Colonic mucosa (tissue), 4 donors: ENCODE results near the gene ACVR1C. TPM values are rescaled to one million over a fixed set of nuclear protein-coding genes. Genes with fewer than 3 reads are reported as not detected.

Experiments
- DNase-seq: peaks from one replicate; pipeline ENCODE4 v3.0.0-alpha.2; 2020
- H3K27ac ChIP-seq: fragments of 200-600 bp; one replicate; pipeline ENCODE4 v1.8.0; 2021
- H3K27me3 ChIP-seq: fragments of 200-600 bp; one replicate; pipeline ENCODE4 v1.8.0; 2021
- H3K36me3 ChIP-seq: fragments of 200-600 bp; one replicate; pipeline ENCODE4 v1.8.0; 2021
- H3K4me1 ChIP-seq: fragments of 200-600 bp; one replicate; pipeline ENCODE4 v1.8.0; 2021; ENCODE audit warnings: mild to moderate bottlenecking
- H3K4me3 ChIP-seq: fragments of 200-600 bp; one replicate; pipeline ENCODE4 v1.8.0; 2021
- H3K9ac ChIP-seq, 2 donors: one replicate each; pipeline ENCODE4 v1.7.0; 2013; ENCODE audit warnings: control low read depth in 2 of 2, low read depth in 2 of 2, low read length in 2 of 2
- H3K9me3 ChIP-seq: fragments of 200-600 bp; one replicate; pipeline ENCODE4 v1.8.0; 2021
- intact Hi-C: fragments of 100-400 bp; cut with DNase I; formaldehyde crosslinking; loops from one replicate; pipeline ENCODE4 v1.14.1; 2022
- total RNA-seq, 2 donors: library from RNA; stranded (reverse); fragmentation: NEBNext Ultra II Directional in 1 of 2; extraction: Animal tissue kit (Norgen Biotek cat#: 25700) in 1 of 2; gene quantifications; one replicate each; pipeline ENCODE4 v1.2.1, GENCODE V29; 2021
- TF ChIP-seq, protein P1 (sequence below): fragments of 200-600 bp; IDR thresholded peaks from one replicate; pipeline ENCODE4 v1.8.0; 2022; ENCODE audit warnings: antibody characterized with exemption, mild to moderate bottlenecking
- donor health status: healthy.
- donor health status: DM: no; HTN: no; CAD: no.
- donor health status: DM: no; HTN: no; CAD: no.

ACVR1C gene
- total RNA-seq, 2 donors from 2014 or later: 5.7 to 18.2 TPM

- H3K27ac ChIP-seq: peak overlapping the region; percentile 31
- peaks cover 4% of the 10 kb centered on the region for H3K4me1 ChIP-seq
- H3K9me3 ChIP-seq: no peaks in the 10 kb centered on the region
- H3K4me3 ChIP-seq: no peak overlapping the region
- DNase-seq: no peak
- TF ChIP-seq, protein P1, sequence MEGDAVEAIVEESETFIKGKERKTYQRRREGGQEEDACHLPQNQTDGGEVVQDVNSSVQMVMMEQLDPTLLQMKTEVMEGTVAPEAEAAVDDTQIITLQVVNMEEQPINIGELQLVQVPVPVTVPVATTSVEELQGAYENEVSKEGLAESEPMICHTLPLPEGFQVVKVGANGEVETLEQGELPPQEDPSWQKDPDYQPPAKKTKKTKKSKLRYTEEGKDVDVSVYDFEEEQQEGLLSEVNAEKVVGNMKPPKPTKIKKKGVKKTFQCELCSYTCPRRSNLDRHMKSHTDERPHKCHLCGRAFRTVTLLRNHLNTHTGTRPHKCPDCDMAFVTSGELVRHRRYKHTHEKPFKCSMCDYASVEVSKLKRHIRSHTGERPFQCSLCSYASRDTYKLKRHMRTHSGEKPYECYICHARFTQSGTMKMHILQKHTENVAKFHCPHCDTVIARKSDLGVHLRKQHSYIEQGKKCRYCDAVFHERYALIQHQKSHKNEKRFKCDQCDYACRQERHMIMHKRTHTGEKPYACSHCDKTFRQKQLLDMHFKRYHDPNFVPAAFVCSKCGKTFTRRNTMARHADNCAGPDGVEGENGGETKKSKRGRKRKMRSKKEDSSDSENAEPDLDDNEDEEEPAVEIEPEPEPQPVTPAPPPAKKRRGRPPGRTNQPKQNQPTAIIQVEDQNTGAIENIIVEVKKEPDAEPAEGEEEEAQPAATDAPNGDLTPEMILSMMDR: no peak
- H3K27me3 ChIP-seq: no peaks in the 10 kb centered on the region
- H3K36me3 ChIP-seq: no peaks in the 10 kb centered on the region
- H3K9ac ChIP-seq: no peak overlapping the region
- intact Hi-C loops: no loop called here
Measured at GRCh38 chr2:157508676-157509075, 120.0 kb downstream of the ACVR1C start.

DNA sequence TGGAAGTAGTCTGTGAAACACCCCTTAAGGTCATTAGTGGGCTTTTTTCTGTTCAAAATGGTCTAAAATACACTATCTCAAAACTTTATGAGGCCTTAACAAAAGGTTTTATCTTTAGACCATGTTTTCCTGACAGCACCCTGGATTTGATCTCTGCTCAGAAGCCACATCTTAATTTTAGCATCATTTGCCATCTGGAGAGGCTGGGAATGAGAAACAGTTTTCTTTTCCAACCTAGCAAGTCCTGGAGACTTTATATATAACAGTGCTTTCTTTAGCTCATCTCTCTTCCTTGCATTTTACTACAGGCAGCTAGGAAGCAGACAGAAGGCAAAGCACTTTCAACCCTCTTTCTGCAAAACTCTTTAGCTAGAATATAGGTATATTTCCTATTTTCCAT lies 122.1 kb downstream of the ACVR1C start:
- no peaks in the 10 kb centered on the region for H3K9me3 ChIP-seq
- no peaks in the 10 kb centered on the region for H3K36me3 ChIP-seq
- H3K9ac ChIP-seq: no peak overlapping the region
- peaks cover 4% of the 10 kb centered on the region for H3K4me1 ChIP-seq
- TF ChIP-seq, protein P1: no peak
- H3K27me3 ChIP-seq: no peaks in the 10 kb centered on the region
- no peak overlapping the region for H3K27ac ChIP-seq
- no peak for DNase-seq
- no peak overlapping the region for H3K4me3 ChIP-seq
- intact Hi-C loops: no loop called here

DNA sequence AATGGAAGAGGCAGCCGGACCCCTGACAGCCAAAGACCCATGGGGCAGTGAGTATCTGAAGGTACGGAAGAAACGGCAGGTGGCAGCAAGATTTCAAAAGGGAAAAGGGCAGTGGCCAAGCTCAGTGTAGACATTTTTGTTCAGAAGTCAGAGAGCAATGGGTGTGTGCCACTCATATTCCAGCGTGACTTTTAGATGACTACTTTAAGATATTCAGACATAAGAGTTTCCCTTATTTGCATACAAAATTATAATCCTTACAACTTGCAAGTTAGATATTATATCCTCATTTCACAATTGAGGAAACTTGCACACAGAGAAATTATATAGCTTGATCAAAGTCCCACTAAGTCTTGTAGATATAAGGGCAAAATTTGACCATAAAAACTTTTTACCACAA lies 124.0 kb downstream of the ACVR1C start:
- peak; percentile 41 for DNase-seq
- H3K4me1 ChIP-seq: peaks cover 4% of the 10 kb centered on the region
- H3K36me3 ChIP-seq: no peaks in the 10 kb centered on the region
- TF ChIP-seq, protein P1: no peak
- intact Hi-C loops: no loop called here
- H3K27ac ChIP-seq: peak overlapping the region; percentile 69
- H3K4me3 ChIP-seq: no peak overlapping the region
- no peaks in the 10 kb centered on the region for H3K27me3 ChIP-seq
- H3K9ac ChIP-seq: no peak overlapping the region
- H3K9me3 ChIP-seq: no peaks in the 10 kb centered on the region

DNA sequence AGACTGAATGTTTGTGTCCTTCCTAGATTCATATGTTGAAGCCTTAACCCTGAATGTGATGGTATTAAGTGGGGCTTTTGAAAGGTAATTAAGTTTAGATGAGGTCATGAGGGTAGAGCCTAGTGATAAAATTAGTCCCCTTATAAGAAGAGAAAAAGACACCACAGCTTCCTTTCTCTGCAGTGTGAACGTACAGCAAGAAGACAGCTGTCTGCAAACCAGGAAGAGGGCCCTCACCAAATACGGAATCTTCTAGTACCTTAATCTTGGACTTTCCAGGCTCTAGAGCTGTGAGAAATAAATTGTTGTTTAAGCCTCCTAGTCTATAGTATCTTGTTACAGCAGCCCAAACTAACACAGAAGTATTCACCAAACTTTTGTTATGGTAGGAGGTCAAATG lies 127.6 kb downstream of the ACVR1C start:
- Histone ChIP-seq H3K4me1 (peaks cover 4% of the 10 kb centered on the region), H3K4me3 (no peak overlapping the region), H3K36me3 (no peaks in the 10 kb centered on the region), H3K27me3 (no peaks in the 10 kb centered on the region), H3K27ac (no peak overlapping the region), H3K9ac (no peak overlapping the region), H3K9me3 (no peaks in the 10 kb centered on the region)
- intact Hi-C loops: no loop called here
- DNase-seq: no peak
- TF ChIP-seq, protein P1: no peak

DNA sequence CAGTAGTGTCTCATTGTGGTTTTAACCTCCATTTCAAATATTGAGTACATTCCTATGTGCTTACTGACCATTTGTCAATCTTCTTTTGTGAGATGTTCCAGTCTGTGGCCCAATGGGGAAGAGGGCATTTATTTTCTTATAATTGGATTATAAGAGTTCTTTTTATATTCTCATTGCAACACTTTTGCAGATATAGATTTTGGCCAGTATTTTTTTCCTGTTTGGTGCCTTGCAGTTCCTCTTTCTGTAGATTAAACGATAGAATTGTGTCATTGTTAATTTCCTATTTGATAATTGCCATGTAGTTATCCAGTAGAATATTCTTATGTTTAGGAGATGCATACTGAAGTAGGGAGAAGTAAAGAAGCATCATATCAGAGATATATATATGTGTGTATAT lies 128.3 kb downstream of the ACVR1C start:
- Histone ChIP-seq H3K27ac (no peak overlapping the region), H3K4me3 (no peak overlapping the region), H3K36me3 (no peaks in the 10 kb centered on the region), H3K4me1 (peaks cover 4% of the 10 kb centered on the region), H3K9ac (no peak overlapping the region), H3K27me3 (no peaks in the 10 kb centered on the region), H3K9me3 (no peaks in the 10 kb centered on the region)
- TF ChIP-seq, protein P1: no peak
- no peak for DNase-seq
- intact Hi-C loops: no loop called here
